Activated CD8-positive, alpha-beta memory T cell treated with anti-CD3 and anti-CD28 coated beads, Interleukin-2, amount 50 U/mL, for 24 hours (primary cell): ENCODE data around the gene MRPL21.
"Not testable (repeated sequence)": the region's sequence is repeated elsewhere in the genome, so short reads cannot be mapped to it uniquely, and the experiment has no call there.

ENCODE experiments used
- DNase-seq: peaks from one replicate; pipeline ENCODE4 v3.0.0-alpha.2; 2020; ENCODE audit errors: extremely low read depth

Gene MRPL21

DNA sequence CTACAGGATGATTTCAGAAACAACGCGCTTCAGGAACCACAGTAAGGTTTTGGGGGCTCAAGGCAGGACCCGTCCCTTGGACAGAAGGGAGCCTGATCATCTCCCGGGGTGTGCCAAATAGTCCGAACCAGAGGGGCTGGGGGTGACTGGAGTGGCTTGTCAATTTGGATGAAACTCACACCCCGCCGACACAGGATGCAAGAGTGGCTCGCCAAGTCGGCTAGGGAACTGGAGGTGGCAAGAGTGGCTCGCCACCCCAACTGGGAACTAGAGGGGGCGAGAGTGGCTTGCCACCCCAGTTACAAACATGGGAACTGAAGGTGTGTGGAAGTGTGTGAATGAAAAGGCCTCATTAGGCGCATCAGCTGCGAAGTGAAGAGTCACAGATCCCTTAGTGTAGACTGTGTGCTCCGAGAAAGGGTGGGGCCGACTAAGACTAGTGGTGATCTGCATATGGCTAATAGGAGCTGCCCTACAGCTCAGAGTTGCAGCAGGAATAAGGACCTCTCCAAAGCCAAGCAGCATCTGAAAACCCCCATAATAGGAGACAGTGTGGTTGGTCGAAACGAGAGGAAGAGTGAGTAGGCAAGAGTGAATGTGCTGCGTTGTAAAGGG is 35.3 kb downstream of the MRPL21 start:
- DNase-seq = no peak

DNA sequence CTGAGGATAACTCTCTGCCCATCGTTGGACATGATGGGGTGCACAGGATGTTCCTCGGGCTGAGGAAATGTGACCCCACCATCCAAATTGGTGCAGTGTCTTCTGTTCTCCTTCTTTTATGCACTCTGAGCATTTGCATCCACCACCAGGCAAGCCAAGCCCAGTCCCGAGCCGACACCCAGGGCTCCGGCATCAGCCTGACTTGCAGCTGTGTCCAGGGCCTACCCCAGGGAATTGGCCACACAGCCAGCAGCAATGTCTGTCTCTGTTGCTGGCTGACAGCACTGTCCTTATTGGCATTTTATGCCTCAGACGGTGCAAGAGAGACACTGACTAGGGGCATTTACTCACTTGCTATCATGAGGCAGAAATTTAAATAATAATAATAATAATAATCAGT is 36.6 kb downstream of the MRPL21 start:
- DNase-seq = no peak

DNA sequence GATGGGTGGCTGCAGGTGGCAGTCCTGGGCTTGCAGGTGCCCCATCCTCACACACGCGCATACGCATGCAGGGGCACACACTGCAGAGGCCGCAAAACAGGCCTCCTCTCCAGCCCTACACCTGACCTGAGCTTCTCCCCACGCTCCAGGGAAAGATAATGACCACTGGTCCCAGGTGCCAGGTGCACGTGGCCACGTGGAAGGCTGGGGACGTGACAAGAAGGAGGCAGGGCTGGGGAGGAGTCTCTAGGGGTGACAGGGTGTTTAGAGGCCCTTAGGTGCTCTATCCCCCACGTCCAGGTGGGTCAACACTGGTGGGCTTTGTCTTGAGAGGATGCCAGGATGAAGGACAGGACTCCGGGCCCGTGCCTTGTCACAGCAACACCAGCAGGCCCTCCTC is 38.4 kb downstream of the MRPL21 start:
- no peak for DNase-seq

DNA sequence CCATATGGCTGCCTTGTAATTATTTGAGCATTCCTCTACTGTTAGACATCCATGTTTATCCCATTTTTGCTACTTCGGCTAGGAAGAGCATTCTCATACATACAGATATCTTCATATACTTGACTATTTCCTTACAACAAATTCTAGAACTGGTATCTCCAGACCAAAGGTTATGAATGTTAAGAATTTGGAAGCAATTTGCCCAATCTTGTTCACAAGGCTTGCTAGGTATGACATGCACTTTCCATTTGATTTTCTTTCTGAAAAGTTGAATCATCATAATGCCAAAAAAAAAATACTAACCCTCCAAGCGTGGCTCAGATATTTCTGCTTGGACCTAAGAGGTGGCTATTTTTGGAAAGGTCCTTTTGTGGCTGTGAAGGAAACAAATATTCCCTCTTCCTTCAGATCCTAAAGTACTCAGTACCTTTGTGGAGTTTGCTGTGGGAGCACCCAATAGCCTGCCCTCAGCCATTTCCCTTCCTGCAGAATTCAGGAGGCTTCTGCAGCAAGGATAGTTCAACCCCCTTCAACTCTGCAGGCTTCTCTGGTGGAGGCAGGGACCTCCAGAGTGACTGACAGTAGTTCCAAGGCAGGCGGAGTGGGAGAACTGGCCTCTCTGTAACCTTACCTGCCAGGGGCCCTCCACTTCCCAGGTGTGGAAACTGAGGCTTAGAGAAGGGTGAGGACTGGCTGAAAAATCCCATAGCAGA is 39.9 kb downstream of the MRPL21 start:
- DNase-seq = no peak

DNA sequence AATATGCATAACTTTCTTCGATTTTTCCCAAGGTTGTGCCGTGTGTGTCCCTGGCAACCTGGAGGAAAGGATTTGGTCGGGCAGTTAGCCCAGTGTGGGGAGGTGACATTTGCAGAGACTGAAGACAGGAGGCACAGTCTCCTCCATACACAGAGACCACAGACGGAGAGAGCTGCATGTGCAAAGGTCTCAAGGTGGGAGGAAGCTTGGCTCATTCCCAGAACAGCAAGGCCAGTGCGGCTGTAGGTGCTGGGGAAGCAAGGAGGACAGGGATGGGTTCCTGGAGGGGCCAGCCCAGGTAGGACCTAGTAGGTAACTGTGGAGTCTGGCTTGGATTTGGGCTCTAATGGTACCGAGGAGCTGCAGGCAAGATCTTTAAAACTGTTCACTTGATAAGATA is 41.2 kb downstream of the MRPL21 start:
- no peak for DNase-seq

DNA sequence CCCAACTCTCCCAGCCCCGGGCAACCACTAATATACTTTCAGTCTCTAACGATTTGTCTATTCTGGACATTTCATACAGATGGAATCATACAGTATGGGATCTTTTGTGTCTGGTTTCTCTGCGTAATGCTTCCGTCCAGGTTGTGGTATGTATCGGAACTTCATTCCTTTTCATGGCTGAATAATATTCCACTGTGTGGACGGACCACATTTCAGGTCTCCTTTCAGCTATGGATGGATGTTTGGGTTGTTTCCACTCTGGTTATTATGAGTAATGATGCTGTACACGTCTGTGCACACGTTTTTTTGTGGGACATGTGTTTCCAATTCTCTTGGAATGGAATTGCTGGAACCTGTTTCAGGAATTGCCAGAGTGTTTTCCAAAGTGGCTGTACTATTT is 44.5 kb downstream of the MRPL21 start:
- no peak for DNase-seq

DNA sequence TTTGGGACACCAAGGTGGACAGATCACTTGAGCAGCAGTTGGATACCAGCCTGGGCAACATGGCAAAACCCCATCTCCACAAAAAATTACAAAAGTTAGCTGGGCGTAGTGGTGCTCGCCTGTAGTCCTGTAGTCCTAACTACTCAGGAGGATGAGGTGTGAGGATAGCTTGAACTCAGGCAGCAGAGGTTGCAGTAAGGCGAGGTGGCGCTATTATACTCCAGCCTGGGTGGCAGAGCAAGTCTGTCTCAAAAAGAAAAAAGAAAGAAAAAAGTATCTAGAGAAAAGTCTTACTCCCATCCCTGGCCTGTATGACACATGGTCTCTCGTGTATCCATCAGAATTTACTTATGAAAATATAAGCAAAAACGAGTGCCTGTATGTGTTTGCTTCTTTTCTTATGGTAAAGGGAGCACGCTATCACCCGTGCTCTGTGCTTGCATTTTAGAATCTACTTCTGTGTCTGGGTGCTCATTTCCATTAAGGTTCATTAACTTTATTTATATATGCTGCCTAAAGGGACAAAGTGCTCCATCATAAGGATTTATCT is 46.5 kb downstream of the MRPL21 start:
- no peak for DNase-seq

DNA sequence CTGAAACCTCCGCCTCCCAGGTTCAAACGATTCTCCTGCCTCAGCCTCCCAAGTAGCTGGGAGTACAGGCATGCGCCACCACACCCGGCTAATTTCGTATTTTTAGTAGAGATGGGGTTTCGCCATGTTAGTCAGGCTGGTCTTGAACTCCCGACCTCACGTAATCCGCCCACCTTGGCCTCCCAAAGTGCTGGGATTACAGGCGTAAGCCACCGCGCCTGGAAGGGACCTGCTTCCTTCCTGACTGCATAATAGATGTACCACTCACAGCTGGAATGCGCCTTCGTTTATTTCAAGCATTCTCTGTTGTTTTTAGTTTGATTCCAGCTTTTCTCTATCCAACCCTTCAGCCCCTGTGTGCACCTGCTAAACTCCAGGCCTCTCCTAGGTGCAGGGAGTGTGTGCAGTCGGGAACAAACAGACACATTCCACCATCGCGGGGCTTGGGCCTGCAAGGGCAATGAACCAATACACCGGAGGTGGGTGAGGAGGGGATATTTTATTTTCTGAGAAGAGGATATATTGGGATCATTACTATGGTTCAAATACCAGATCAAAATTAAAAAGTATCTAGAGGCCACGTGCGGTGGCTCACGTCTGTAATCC is 47.1 kb downstream of the MRPL21 start:
- not testable (repeated sequence) for DNase-seq

DNA sequence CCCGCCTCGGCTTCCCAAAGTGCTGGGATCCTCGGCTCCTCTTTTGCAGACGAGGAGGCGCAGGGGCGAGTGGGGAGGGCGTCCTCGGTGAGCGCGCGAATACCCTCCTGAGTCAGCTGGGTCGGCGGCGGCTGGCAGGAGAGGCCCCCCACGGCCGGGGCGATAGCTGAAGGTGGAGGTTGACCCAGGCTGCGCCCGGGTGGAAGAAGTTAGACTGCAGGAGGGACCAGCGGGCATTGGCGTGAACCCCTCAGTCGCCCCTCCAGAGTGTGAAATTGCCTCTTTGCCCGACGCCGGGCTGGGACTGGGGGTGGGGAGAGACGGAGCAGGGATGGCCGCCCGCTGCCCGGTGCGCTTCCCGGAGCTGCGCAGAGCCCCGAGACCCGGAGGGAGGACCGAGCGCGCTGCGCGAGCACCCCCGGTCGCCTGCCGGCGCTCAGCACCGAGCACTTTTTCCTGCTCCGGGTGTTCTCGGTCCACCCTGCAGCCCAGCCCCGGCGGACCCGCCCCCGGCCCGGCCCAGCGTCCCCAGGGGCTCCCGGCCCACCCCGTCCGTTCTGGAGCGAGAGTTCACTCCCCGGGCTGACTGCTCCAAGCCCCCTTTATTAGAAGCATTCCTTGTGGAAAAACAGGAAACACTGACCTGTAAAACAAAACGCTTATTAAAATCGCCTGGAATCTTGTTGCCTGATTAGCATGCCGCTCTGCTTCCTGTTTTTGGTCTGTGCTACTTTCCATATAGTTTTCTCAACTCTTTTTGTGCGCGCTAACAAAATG is 48.2 kb downstream of the MRPL21 start:
- DNase-seq = no peak

DNA sequence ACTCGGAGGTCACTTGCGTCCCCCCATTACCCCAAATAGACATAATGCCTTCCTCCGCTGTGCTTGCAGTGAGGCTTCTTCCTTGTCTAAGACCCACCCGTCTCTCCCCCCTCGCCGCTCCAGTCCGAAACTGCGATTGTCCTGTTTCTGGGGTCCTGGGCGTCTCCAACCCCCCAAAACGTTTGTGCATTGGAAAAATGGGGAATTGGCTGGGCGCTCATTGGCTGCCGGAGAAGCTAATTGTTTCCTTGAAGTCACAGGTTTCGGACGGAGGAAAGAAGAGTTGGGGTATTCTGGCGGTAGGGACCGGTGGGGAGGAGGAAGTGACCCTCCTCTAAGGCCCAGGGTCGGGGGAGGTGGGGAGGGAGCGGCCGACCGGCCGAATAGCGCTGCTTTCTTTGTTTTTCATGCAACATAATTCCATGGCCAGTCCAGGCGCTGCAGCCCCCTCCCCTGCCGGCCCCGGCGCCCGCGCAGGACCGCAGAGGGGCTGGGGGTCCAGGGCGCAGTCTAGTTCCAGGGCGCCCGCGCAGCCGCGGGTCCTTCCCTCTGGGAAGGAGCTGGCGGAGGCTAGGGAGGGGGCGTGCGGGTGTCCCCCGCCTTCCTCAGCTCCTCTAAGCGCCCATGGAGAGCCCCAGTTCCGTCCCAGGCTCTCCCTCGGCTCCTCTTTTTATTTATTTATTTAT is 49.2 kb downstream of the MRPL21 start:
- DNase-seq = no peak

DNA sequence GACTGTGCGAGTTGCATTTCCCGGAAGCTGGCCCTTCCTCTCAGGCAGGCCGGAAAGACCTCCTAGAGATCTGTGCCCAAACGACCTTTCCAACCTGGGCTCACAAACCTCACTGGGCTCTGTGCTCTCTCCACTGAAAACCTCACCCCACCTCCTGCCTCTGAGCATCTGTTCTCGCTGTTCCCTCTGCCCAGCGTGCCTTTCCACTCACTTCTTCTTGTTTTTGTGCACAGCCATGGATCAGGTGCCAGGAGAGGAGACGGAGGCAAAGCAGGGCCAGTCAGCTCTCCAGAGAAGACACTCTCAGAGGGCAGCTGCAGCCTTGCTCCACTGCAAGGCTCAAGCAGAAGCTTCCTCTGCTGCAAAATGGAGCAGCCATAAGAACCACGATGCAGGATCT is 51.0 kb downstream of the MRPL21 start:
- no peak for DNase-seq

DNA sequence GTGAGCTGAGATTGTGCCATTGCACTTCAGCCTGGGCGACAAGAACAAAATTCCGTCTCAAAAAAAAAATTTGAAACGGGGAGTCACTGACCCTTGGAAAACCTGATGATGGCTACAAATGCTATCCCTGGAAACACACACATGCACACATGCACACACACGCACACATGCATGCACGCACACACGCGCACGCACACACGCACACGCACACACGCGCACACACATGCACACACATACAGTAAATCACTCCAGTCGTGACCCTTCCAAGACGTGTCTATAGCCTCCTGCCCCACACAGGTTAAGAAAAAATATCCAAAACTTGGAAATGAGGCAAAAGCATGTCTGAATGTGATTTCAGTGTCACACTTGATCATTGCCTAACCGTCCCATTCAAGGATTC is 55.2 kb downstream of the MRPL21 start:
- DNase-seq = no peak

DNA sequence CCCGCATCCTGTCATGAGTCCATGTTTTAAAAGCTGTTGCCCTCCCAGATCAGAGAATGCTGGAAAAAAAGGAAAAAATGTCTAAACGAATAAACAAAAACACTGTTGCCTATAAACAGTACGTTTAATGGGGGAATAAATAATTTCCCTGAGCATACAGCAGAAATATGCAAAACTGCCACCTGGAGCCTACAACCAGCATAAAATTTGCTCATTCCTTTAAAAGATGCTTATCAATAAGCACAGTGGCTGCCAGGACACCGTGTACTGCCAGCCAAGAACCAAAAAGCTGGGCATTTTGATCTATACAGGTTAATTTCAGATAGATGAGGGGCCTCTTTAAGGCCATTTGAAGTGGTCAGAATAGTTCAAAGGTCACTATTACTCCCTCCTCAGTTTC is 56.2 kb downstream of the MRPL21 start:
- DNase-seq = no peak

DNA sequence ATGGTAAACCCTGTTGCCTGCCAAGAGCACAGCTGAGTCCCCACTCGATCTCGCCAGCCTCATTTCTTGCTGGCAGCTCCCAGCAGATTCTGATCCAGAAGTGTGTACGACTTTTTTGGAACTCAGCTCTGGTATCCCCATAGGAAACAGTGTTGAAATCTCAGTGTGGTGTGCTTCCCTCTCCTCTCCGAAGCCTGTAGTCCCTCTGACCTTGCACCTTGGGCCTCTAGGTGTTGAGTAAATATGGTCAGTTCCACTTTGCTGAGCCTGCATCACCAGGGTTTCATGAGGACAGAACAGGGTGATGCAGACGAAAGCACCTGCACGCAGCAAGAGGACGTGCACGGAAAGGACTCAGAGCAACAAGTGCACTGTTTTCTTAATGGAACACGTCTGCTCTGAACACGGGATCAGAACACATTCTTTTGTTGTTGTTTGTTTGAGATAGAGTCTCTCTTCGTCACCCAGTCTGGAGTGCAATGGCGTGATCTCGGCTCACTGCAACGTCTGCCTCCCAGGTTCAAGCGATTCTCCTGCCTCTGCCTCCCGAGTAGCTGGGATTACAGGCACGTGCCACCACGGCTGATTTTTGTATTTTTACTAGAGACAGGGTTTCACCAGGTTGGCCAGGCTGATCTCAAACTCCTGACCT is 58.2 kb downstream of the MRPL21 start:
- DNase-seq = no peak

DNA sequence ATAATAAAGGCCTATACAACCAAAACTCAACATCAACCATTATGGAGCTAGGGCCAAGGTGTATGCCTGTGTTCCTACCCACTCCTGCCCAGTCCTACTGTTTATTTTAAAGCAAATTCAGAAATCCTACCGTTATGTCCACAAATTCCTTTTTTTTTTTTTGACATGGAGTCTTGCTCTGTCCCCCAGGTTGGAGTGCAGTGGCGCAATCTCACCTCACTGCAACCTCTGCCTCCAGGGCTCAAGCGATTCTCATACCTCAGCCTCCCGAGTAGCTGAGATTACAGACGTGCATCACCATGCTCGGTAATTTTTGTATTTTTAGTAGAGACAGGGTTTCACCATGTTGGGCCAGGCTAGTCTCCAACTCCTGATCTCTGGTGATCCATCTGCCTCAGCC is 58.8 kb downstream of the MRPL21 start:
- no peak for DNase-seq

DNA sequence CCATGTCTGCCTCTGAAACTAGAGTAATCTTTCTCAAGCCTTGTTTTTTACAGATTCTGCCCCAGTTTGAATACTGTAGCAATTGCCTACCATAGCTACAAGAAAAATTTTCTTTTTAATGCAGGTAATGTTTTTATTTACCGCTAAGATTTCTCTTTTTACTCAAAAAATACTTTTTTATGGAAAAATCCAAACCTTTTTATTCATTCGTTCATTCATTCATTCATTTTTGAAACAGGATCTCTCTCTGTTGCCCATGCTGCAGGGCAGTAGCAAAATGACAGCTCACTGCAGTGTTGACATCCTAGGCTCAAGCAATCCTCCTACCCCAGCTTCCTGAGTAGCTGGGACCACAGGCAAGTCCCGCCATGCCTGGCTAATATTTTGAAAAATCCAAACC is 59.3 kb downstream of the MRPL21 start:
- no peak for DNase-seq

DNA sequence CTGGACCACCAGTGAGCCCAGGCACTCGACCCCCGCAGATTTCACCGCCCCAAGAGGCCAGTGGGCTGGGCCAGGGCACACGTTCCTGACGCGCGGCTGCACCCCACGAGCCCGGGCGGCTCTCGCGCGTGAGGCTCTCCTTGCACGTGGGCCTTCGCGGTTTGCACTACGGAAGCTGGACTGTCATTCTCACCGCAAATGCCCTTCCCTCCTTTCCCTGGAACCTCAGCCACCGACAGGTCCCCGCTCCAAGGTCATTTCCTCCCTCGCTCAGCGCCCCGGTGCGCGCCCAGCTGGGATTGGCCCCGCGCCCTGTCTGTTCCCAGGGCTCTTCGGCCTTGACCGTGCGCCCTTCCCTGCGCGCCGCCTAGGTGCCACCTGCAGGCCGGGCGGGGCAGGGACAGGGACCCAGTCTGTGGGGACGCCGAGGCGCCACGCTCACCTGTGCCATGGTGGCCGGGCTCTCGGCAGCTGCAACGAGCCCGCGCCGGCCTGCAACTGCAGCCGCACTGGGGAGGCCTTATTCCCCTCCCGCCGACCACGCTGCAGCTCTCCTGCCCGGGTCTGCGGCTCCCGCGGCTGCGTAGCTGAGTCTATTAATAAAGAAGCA is 59.8 kb downstream of the MRPL21 start:
- DNase-seq = no peak

DNA sequence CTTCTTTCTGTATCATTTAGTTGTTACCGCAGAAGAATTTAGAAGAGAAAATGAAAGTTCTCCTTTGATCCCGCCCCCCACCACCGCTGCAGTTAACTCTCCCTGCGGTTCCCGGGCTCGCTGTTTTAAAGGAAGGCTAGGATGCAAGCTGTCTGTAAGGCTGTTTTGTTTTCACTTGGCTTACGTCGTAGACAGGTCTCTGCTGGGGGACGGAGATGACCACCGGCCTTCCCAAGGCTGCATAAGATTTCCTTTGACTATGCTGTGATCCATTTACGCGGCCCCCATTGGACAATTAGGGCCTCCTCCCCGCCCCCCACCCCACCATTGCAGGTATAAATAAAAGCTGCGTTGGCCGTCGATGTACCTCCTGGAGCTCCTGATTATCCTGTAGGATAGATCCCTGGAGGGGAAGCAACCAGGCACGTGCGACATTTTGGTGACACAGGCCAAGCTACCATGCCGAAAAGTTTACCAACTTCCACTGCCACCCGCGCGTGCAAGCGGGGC is 60.5 kb downstream of the MRPL21 start:
- DNase-seq = no peak

DNA sequence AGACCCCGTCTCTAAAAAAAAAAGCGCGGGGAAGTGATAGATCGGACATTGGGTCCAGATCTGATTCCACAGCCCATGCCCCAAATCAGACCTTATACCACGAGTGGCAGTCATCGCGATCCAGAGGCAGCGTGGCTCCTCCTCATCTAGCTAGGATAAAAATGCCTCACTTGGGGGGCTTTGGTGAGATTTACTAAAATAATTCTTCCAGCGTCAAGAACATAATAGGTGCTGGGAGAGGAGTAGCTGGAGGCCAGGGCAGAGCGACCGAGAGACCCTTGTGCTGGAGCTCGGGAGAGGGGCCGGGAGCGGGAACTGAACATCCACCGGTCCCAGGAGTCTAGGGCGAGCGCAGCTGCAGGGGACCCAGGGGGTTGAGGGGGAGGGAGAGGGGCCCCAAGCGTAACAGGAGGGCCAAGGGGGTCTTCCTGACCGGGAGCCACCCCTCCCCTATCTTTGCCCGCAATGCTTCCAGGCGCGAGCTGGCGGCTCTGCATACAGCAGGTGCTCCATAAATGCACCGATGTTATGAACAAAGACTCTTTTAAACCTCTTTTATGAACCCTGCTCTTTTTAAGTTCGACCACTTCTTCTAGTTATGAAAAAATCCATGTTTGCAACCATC is 61.1 kb downstream of the MRPL21 start:
- no peak for DNase-seq
